Measurements from ENCODE around the gene NPTN. TPM values are rescaled to one million over a fixed set of nuclear protein-coding genes. Genes with fewer than 3 reads are reported as not detected.

The NPTN gene
- total and polyA plus RNA-seq, 4 donors = 128 to 221 (median 171) TPM

DNA sequence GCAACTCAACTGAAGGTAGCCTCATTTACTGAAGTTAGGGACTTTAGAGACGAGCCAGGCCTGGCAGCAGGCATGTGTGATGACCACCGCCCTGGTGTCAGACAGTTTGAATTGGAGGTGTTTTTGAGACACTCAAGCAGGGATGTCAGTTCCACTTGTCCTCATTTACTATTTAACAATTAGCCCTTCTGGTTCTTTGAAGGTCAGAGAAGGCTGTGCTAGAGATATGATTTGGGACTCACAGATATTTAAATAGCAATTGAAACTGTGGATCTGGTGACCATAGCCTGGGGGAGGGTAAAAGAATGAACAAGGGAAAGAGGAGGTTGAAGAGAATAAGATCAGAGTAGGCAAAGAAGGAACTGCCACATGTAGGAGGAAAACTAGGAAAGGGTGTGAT lies 115.6 kb downstream of the NPTN start:
- intact Hi-C loops (cut with DNase I) = loop anchor here in 1 of 2 donors (2.0 kb wide), 1 partner anchor 15 kb away; no protein-coding TSS in a partner anchor
- Histone ChIP-seq H3K9me3 (ENCODE audit: control insufficient read depth, low read length) (peaks cover 3% of the 10 kb centered on the region), H3K36me3 (ENCODE audit: control insufficient read depth in 1 of 2, insufficient read depth in 2 of 2, low read length in 1 of 2) (no peaks in the 10 kb centered on the region), H3K4me1 (ENCODE audit: control insufficient read depth in 1 of 2, insufficient read depth in 2 of 2, low read length in 2 of 2) (no peaks in the 10 kb centered on the region), H3K27ac (ENCODE audit: low read depth in 1 of 2, low read length in 2 of 2) (no peak overlapping the region), H3K4me3 (ENCODE audit: low read length in 2 of 2) (no peak overlapping the region), H3K27me3 (ENCODE audit: control insufficient read depth in 1 of 2, insufficient read depth in 2 of 2, low read length in 1 of 2) (no peaks in the 10 kb centered on the region)
- no peak for ATAC-seq (ENCODE audit: low FRiP score)
- 88 to 93% methylated on average over 2 of the region's 2 CpGs for WGBS, 2 donors
- no peak for DNase-seq

DNA sequence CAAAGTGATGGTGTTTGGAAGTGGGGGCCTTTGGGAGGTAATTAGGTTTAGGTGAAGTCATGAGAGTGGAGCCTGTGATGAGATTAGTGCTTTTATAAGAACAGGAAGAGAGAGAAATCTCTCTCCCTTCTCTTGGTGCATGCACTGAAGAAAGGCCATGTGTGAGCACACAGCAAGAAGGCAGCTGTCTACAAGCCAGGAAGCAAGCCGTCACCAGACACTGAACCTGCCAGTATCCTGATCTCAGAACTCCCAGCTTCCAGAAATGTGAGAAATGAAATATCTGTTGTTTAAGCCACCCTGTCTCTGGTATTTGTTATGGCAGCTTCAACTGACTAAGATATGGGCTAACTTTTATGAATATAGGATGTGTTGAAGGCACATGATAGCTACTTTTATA lies 117.7 kb downstream of the NPTN start:
- Histone ChIP-seq H3K27me3 (ENCODE audit: control insufficient read depth in 1 of 2, insufficient read depth in 2 of 2, low read length in 1 of 2) (no peaks in the 10 kb centered on the region), H3K4me3 (ENCODE audit: low read length in 2 of 2) (no peak overlapping the region), H3K36me3 (ENCODE audit: control insufficient read depth in 1 of 2, insufficient read depth in 2 of 2, low read length in 1 of 2) (no peaks in the 10 kb centered on the region), H3K27ac (ENCODE audit: low read depth in 1 of 2, low read length in 2 of 2) (no peak overlapping the region), H3K9me3 (ENCODE audit: control insufficient read depth, low read length) (peaks cover 3% of the 10 kb centered on the region), H3K4me1 (ENCODE audit: control insufficient read depth in 1 of 2, insufficient read depth in 2 of 2, low read length in 2 of 2) (no peaks in the 10 kb centered on the region)
- WGBS, 2 donors = 50 to 63% methylated on average over 1 of the region's 1 CpG
- intact Hi-C loops (cut with DNase I) = no loop called here
- ATAC-seq (ENCODE audit: low FRiP score) (no peak), DNase-seq (no peak)

Other genes with a start within 250 kb of the NPTN start
- not detected for gene REC114, start 190.2 kb downstream of the NPTN start, total RNA-seq
- gene REC114, start 190.2 kb downstream of the NPTN start, polyA plus RNA-seq = not detected
- 10 to 100 TPM; 65.2 to 67.9 TPM for gene CD276, start 51.0 kb upstream of the NPTN start, total RNA-seq
- gene CD276, start 51.0 kb upstream of the NPTN start, polyA plus RNA-seq = 10 to 100 TPM; 27.7 to 52.9 TPM
- gene INSYN1, start 120.0 kb upstream of the NPTN start, total RNA-seq = 10 to 100 TPM in 1 of 2 donors, 1 to 10 TPM in 1; 4.8 to 12.7 TPM
- 1 to 10 TPM; 3.4 to 5.6 TPM for gene INSYN1, start 120.0 kb upstream of the NPTN start, polyA plus RNA-seq
- gene TBC1D21, start 240.2 kb upstream of the NPTN start, total RNA-seq = not detected
- not detected for gene TBC1D21, start 240.2 kb upstream of the NPTN start, polyA plus RNA-seq